ENCODE results near the gene ELF3.

DNA sequence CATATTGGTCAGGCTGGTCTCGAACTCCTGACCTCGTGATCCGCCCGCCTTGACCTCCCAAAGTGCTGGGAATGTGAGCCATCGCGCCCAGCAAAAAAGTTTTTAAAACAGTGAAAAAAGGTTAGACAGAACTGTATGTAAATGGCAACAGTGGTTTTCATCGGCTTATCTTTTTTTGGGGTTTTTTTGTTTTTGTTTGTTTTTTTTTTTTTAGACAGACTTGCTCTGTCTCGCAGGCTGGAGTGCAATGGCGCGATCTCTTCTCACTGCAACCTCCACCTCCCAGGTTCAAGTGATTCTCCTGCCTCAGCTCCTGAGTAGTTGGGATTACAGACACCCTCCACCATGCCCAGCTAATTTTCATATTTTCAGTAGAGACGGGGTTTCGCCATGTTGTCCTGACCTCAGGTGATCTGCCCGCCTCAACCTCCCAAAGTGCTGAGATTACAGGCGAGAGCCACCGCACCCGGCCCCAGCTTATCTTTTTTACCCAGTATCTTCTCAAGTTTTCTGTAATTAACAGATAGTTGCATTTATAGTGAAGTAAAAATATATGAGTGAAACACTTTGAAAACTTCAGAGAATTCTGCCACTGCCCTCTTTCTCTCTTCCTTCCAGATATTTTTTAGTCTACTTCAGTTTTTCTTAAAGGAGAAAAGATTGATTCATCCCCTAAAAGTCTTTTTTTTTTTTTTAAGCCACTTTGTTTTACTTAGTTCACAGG is 42.0 kb upstream of the ELF3 start:
- TF ChIP-seq POLR2A (IDR thresholded peaks at IDR 0.05; ENCODE audit: low read length) (no peak), GATA1 (IDR thresholded peaks at IDR 0.05; ENCODE audit: low read depth, low read length) (no peak)

Data from erythroblast (primary cell).